ENCODE measurements around the gene TMBIM1.

TMBIM1 gene

DNA sequence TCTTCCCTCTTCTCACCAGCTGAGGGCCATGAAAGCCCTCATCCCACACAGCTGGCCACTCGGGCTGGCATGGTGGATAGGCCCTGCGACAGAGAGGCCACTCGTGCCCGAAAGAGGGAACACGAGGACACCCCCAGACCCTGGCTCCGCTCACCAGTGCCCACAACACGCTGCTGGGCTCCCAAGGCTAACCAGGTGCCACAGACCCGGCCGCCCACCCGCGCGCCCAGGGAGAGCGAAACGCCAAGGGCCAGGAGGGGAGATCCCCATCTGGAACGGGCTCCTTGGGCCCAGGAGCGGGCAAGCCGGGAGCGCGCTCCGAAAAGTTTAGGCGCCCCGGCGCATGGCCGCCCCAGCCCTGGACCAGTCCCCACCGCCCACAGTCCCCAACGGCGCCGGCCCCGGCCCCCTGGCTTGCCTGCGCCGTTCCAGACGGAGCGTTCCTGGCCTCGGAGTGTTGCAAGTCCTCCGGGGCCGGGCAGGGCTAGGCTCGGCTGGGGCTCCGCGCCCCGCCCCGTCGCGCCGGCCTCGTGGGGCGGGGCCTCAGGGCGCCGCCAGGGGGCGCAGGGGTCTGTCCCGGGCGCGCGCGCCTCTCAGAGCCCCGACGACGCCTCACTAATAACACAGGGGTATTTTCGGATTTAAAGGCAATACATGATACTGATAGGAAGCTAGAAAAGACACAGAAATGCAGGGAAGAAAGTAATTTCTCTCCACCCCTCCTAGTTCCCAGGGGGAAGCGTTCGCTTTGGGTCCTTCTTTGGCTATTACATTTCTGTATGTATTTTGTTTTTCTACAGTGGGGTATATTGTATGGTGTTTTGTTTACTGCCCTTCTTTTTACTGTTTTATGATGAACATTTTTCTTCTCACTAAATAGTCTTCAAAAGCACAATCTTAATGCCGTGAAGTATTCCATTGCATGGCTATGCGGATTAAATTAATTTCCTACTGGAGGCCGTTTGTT, at the start of gene TMBIM1:
Gene TMBIM1 (minus strand): TSS at position 456 of the 967 bp plus-strand sequence. CDS start 10,362 bp downstream, outside the sequence.
- in situ Hi-C loops (cut with MboI; ENCODE audit: low sequenced_read_pairs), result loop anchor here (25.0 kb wide), 1 partner anchor 545 kb away; the partner anchor contains the start of gene PRKAG3

GRCh38 chr2:218341381-218341780, 49.1 kb upstream of the TMBIM1 start:
- in situ Hi-C loops (cut with MboI; ENCODE audit: low sequenced_read_pairs), result no loop called here

DNA sequence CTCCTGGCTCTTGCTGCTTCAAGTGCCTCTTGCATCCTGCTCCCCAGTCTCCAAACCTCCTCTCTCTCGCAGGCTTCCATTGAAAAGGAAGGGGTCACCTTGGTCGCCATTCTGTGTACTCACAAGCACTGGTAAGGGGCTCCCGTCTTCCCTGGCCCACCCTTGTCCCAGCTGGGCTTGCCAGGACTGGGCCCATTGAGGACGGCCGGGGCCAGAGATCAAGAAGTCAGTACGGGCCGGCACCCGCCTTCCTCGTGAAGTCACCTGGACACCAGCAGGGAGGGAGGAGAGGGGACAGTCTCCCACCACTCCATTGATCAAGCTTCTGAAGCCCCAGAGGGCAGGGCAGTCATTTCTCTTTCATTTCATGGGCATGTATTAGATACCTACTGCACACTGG, 48.4 kb upstream of the TMBIM1 start:
- in situ Hi-C loops (cut with MboI; ENCODE audit: low sequenced_read_pairs), result no loop called here

DNA sequence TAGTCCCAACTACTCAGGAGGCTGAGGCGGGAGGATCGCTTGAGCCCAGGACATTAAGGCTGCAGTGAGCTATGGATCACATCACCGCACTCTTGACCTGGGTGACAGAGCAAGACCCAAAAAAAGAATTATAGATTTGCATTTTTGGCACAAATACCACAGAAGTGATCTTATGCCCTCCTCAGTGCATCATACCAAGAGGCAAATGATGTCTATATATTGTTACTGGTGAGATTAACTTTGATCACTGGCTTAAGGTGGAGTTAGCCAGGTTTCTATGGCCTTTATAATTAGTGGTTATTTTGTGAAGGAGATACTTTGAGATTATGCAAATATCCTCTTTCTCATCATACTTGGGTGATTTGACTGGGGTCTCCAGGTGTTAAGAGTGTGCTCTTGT, 42.2 kb upstream of the TMBIM1 start:
- in situ Hi-C loops (cut with MboI; ENCODE audit: low sequenced_read_pairs), result no loop called here

DNA sequence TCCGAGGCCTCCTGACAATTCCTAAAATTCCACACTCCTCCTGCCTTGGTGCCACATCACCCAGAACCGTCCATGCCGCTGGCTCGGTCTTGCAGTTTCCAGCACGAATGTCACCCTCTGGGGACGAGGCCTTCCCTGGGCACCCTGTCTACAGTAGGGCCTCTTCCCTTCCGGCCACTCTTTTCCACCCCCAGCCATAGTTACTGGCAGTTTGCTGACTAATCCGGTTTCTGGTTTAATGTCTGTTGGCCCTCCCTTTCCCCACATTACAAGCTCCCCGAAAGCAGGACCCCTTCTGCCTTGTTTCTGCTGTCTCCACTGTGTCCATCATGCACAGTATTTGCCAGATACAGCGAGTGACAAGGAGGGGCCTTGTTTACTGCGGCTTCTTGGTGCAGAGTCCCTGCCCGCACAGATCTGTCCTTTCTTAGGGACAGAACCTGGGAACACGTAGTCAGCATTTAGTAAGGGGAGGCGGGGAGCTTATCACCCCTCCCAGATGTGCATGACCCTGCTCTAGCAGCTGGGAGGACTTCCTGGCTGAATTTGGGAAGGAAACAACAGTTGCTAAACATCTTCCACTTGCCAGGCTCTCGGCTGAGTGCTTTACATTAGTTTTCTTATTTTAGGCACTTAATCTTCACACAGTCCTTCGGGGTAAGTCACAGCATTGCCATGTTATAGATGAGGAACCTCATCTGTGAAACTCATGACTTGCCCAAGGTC, 40.8 kb upstream of the TMBIM1 start:
- in situ Hi-C loops (cut with MboI; ENCODE audit: low sequenced_read_pairs), result no loop called here

DNA sequence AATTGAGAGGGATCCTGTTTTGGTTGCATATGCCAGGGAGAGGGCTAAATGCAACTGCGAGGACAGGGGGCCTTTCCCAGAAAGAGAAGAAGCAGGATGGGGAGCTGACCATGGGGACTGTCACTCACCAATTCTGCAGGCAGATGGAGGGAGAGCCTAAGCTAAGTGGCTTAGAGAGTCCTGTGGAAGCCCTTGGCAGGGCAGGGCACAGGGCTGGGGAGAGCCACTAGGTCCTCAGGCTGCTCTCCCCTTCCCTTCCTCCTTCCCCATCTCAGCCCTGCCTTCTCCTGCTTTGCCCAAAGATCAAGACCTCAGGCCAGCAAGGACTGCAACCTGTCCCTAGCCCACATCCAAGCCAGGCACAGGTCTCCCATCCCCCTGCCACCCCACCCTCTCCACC, 40.0 kb upstream of the TMBIM1 start:
- in situ Hi-C loops (cut with MboI; ENCODE audit: low sequenced_read_pairs), result no loop called here

DNA sequence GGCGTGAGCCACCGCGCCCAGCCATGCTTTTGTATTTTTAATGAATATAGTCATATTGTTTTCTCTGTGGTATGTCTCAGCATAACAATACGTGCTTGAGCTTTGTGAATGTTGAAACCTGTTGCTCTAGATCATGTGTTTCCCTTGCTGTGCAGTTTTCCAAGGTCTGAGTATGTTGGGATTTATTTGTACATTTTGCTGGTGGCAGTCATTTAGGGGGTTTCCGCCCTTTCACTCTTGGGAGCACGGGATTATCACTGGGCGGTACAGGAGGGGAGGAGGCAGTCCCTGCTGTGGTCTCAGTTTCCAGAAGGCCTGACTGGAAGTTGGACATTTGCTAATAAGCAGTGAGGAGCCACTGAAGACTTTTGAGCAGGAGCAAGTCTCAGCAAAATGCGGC, 39.4 kb upstream of the TMBIM1 start:
- in situ Hi-C loops (cut with MboI; ENCODE audit: low sequenced_read_pairs), result no loop called here

- in situ Hi-C loops (cut with MboI; ENCODE audit: low sequenced_read_pairs), result no loop called here
Measured at GRCh38 chr2:218329826-218330593, 37.7 kb upstream of the TMBIM1 start.

GRCh38 chr2:218329027-218329825, 36.9 kb upstream of the TMBIM1 start:
- in situ Hi-C loops (cut with MboI; ENCODE audit: low sequenced_read_pairs), result no loop called here

DNA sequence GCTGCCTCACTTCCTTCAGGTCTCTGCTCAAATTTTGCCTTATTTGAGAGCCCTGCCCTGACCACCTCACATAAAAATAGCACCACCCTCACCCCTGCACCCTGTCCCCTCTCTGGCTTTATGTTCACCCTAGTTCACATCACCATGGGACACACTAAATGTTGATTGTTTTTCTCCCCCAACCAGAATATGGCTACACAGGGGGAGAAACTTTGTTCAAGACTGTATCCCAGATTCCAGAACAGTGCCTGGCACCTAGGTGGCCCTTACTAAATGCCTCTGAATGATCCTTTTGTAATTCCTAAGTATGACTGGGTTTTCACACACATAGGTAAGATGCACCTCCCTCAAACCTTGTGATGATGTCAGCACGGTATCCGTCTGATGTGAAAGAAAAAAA, 36.0 kb upstream of the TMBIM1 start:
- in situ Hi-C loops (cut with MboI; ENCODE audit: low sequenced_read_pairs), result no loop called here

- in situ Hi-C loops (cut with MboI; ENCODE audit: low sequenced_read_pairs), result no loop called here
Measured at GRCh38 chr2:218327451-218328210, 35.3 kb upstream of the TMBIM1 start.

- in situ Hi-C loops (cut with MboI; ENCODE audit: low sequenced_read_pairs), result no loop called here
Measured at GRCh38 chr2:218326315-218326714, 34.0 kb upstream of the TMBIM1 start.

DNA sequence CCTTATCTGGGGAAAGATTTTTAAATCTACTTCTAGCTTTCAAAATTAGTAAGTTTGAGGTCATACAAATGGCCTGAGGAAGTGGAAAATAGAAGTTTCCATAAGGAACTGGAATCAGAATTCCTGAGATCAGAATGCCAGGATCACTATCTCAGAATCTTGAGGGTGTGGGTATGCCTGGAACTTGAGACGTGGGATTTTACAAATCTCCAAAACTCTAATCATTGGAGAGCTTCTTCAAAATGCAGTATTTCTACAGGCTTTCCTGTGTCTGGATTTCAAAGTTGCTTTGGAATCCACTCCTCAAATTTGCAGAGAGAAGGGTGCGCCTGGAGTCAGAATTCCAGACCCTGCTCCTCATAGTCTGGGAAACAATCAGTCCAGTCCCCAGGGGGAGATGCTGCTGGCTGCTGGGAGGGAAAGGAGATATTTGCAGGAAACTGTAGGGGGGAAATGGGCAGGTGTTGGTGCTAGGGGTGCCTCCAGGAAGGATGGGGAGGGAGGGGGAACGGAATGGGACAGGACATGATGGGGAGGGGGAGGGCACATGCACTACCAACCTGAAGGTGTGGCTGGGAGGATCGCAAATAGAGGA, 33.4 kb upstream of the TMBIM1 start:
- in situ Hi-C loops (cut with MboI; ENCODE audit: low sequenced_read_pairs), result no loop called here

- in situ Hi-C loops (cut with MboI; ENCODE audit: low sequenced_read_pairs), result no loop called here
Measured at GRCh38 chr2:218323526-218324472, 31.5 kb upstream of the TMBIM1 start.

DNA sequence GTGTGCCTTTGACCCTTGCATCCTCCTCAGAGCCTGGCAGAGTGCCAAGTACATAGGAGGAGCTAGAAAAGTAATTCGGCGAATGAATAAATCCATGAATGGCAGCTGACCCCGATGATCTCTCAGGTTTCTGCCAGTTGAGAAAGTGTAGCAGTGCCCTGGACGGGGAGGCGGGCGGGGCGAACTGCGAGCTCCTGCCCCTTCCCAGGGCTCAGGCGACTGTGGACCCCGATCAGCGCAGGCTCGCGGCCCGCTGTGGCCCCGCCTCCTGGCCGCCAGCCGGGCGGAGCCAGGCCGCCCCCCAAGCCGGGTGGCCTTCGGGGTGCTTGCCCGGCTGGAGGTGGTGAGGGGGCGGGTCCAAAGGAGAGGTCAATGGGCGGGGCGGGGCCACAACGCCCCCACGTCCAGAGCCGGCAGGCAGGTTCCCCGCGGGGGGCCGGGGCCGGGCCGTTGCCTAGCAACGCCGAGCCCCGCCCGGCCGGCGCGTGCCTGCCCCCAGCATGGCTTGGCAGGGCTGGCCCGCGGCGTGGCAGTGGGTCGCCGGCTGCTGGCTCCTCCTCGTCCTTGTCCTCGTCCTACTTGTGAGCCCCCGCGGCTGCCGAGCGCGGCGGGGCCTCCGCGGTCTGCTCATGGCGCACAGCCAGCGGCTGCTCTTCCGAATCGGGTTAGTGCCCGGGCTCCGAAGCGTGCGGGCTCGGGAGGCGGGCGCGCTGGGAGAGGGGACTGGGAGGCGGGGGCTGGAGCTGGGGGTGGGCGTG, 30.6 kb upstream of the TMBIM1 start:
- in situ Hi-C loops (cut with MboI; ENCODE audit: low sequenced_read_pairs), result no loop called here

DNA sequence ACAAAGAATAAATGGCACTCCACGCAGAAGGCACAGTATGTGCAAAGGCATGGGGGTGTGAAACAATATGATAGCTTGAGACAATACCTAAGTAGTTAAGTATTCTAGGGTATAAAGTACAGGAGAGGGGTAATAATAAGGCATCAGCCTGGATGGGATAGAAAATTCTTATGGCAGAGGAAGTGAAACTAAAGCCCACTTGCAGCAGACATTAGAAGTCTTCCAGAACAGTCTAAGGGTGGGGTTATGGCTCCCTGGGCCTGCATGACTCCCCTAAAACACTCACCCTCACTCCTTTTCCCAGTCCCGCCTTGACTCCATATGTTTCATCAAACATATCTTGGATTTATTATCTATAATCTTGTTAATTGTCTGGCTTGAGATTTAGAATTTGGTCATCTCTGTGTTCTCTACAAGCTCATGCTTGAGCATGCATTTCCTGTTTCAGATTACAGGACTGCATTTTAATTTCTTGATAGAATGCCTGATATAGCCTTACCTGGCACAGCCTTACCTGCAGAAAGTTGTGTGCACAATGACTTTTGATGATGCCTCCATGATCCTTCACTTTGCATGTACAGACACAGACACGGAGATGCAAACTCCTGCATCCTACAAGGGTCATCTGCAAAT, 28.5 kb upstream of the TMBIM1 start:
- in situ Hi-C loops (cut with MboI; ENCODE audit: low sequenced_read_pairs), result no loop called here

- in situ Hi-C loops (cut with MboI; ENCODE audit: low sequenced_read_pairs), result no loop called here
Measured at GRCh38 chr2:218319813-218320365, 27.6 kb upstream of the TMBIM1 start.

Data from HL-60/S4 treated with retinoic acid at 250 ng/mL for 4 days and 3 days (cell line).